Liver (tissue), 9 donors: ENCODE results near the gene FBN1. TPM values are rescaled to one million over a fixed set of nuclear protein-coding genes. Genes with fewer than 3 reads are reported as not detected.

Experiments used
- DNase-seq: peaks from one replicate; pipeline ENCODE4 v3.0.0-alpha.2; 2017; ENCODE audit warnings: low spot score
- H3K27ac ChIP-seq, 2 donors: one replicate each; pipeline ENCODE4 v1.7.0; 2013; ENCODE audit warnings: inconsistent platforms in 2 of 2, low read length in 2 of 2, control low read depth in 1 of 2, low read depth in 1 of 2, mild to moderate bottlenecking in 1 of 2
- H3K27me3 ChIP-seq, 4 donors: one replicate each; pipeline versions ENCODE4 v1.6.1 to v1.7.0; 2013; ENCODE audit warnings: low read length in 3 of 4, inconsistent platforms in 1 of 4, mild to moderate bottlenecking in 1 of 4, moderate library complexity in 1 of 4; ENCODE audit not compliant: control insufficient read depth in 4 of 4, insufficient read depth in 4 of 4
- H3K36me3 ChIP-seq, 4 donors: one replicate each; pipeline versions ENCODE4 v1.6.1 to v1.7.0; 2013; ENCODE audit warnings: low read length in 3 of 4, mild to moderate bottlenecking in 3 of 4, low read depth in 1 of 4, moderate library complexity in 1 of 4; ENCODE audit not compliant: control insufficient read depth in 4 of 4, insufficient read depth in 3 of 4
- H3K4me1 ChIP-seq, 4 donors: one replicate each; pipeline versions ENCODE4 v1.6.1 to v1.7.0; 2013; ENCODE audit warnings: low read length in 3 of 4, mild to moderate bottlenecking in 3 of 4, moderate library complexity in 1 of 4; ENCODE audit not compliant: control insufficient read depth in 4 of 4, insufficient read depth in 4 of 4
- H3K4me3 ChIP-seq, 3 donors: one replicate each; pipeline versions ENCODE4 v1.6.1 to v1.7.0; 2013; ENCODE audit warnings: low read length in 3 of 3, control low read depth in 1 of 3, low read depth in 1 of 3, mild to moderate bottlenecking in 1 of 3
- H3K9ac ChIP-seq, 2 donors: one replicate each; pipeline ENCODE4 v1.7.0; 2013; ENCODE audit warnings: low read length in 2 of 2, mild to moderate bottlenecking in 2 of 2, moderate library complexity in 2 of 2, control low read depth in 1 of 2, low read depth in 1 of 2
- H3K9me3 ChIP-seq, 4 donors: one replicate each; pipeline versions ENCODE4 v1.6.1 to v1.7.0; 2013; ENCODE audit warnings: low read length in 3 of 4; ENCODE audit not compliant: control insufficient read depth in 4 of 4
- EGR1 ChIP-seq, 2 donors: IDR thresholded peaks; 2 replicates each; pipeline ENCODE4 v1.6.1; 2016 to 2018; ENCODE audit warnings: antibody characterized with exemption in 2 of 2, low read depth in 2 of 2
- FOXA1 ChIP-seq: IDR thresholded peaks from 2 replicates; pipeline ENCODE4 v1.6.1; 2016; ENCODE audit warnings: antibody characterized with exemption
- HNF4A ChIP-seq, 2 donors: conservative IDR thresholded peaks; 2 replicates each; pipeline ENCODE4 v1.6.1; 2016; ENCODE audit warnings: antibody characterized with exemption in 2 of 2, mild to moderate bottlenecking in 2 of 2
- HNF4G ChIP-seq: IDR thresholded peaks from 2 replicates; pipeline ENCODE4 v1.6.1; 2016; ENCODE audit warnings: antibody characterized with exemption
- JUND ChIP-seq, 2 donors: IDR thresholded peaks; 2 replicates each; pipeline ENCODE4 v1.6.1; 2016; ENCODE audit warnings: antibody characterized with exemption in 2 of 2
- NR2F2 ChIP-seq: IDR thresholded peaks from 2 replicates; pipeline ENCODE4 v1.6.1; 2016; ENCODE audit warnings: antibody characterized with exemption
- RAD21 ChIP-seq, 2 donors: IDR thresholded peaks; 2 replicates each; pipeline ENCODE4 v1.6.1; 2016; ENCODE audit warnings: antibody characterized with exemption in 2 of 2, mild to moderate bottlenecking in 2 of 2
- RXRA ChIP-seq, 2 donors: IDR thresholded peaks; 2 replicates each; pipeline ENCODE4 v1.6.1; 2017 to 2018; ENCODE audit warnings: antibody characterized with exemption in 2 of 2, mild to moderate bottlenecking in 1 of 2
- SP1 ChIP-seq: IDR thresholded peaks from 2 replicates; pipeline ENCODE4 v1.6.1; 2018; ENCODE audit warnings: antibody characterized with exemption, mild to moderate bottlenecking
- TAF1 ChIP-seq: conservative IDR thresholded peaks from 2 replicates; pipeline ENCODE4 v1.6.1; 2016; ENCODE audit warnings: antibody characterized with exemption, mild to moderate bottlenecking
- YY1 ChIP-seq: IDR thresholded peaks from 2 replicates; pipeline ENCODE4 v1.6.1; 2016; ENCODE audit warnings: antibody characterized with exemption, mild to moderate bottlenecking
- WGBS: extraction: QIAGEN DNeasy Blood & Tissue Kit; methylation state at CpG from one replicate; pipeline ENCODE4 v1.1.7; 2013; 5-methylcytosine and 5-hydroxymethylcytosine counted together
- polyA plus RNA-seq, 2 donors: library from polyadenylated mRNA; stranded (reverse) in 1 of 2; unstranded in 1 of 2; fragments of 200-250 nt in 1 of 2; fragments of >200 nt in 1 of 2; fragmentation: Nextera tagmentation in 1 of 2; extraction: Ambion mirVana in 1 of 2; gene quantifications; one replicate each; pipeline versions ENCODE4 v1.2.1 to v1.2.3, GENCODE V29; 2013 to 2015
- total RNA-seq, 2 donors: library from RNA; depleted of rRNA; stranded (reverse); fragments of >200 nt; gene quantifications; one replicate each; pipeline ENCODE4 v1.2.3, GENCODE V29; 2014
- TF ChIP-seq, protein P1 (sequence below): IDR thresholded peaks from 2 replicates; pipeline ENCODE4 v1.6.1; 2016; ENCODE audit warnings: antibody characterized with exemption
- TF ChIP-seq, protein P2 (sequence below): IDR thresholded peaks from 2 replicates; pipeline ENCODE4 v1.6.1; 2016; ENCODE audit warnings: antibody characterized with exemption
- TF ChIP-seq, protein P3 (sequence below): fragments of 150-350 bp; IDR thresholded peaks from 2 replicates; pipeline ENCODE4 v1.5.1; 2017; ENCODE audit warnings: improper control_type of control experiment, low read depth, low read length; ENCODE audit not compliant: missing input control
- donor health status: healthy.
- donor health status: healthy.
- donor health status: healthy.
- donor health status: healthy.
- donor health status: healthy.

Gene FBN1
- total and polyA plus RNA-seq, 4 donors, result 1.3 to 20.1 (median 12.4) TPM

DNA sequence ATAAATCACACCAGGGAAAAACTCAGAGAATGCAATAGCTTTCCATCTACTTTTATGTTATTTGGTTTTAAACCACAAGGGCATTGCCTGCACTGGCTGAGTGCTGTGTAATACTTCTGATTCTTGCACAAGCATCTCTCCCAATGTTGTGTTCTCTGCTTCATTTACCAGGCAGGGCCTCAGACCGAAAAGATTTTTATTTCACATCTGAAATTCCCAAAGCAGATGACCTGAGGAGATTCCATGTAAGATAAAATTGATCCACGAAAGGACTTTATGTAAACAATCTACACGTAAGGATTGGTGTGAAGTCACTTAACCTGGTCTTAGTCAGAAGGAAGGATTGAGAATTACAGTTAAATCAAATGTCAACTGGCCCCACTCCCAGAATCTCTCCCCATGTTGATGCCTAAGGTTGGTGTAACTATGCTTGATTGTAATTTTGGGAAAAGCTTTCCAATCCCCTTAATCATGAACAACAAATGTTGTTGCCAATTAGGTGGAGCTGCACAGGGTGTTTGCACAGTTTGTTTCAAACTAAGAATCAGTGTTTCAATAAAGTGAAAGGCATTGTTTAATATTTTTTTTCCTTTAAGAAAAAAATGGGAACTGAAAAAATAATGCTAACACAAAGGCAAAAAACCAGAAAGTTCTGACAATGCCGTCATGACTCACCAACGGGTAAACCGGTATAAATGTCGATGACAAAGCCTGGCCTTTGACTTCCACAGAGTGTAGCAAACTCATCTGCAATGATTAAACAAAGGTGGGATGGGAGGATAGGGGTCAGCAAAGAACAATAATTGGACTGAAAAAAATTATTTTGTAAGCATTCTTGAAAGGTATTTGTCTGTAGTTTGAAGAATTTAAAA is 185.7 kb downstream of the FBN1 start (continued):
- TF ChIP-seq TAF1 (no peak), YY1 (no peak), EGR1 (IDR thresholded peaks at IDR 0.05; ENCODE audit: low read depth in 2 of 2) (no peak), JUND (IDR thresholded peaks at IDR 0.05) (no peak)

DNA sequence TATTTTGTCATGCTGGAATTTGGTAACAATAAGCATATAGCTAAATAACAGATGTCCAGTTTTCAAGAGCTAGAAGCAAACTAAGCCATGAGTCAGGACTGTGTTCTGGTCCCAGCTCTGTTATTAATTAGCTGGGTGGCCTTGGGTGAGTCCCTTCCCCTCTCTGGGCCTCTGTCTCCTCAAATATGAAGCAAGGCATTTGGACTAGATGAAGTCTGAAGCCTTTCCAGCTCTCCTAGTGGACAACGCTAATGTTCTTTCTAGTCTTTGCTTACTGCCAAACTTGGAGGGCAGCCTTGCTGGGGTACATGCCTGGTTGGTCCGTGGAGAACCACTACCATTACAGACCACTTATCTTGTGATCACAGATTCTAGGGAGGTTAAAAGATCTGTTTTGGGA is 186.6 kb downstream of the FBN1 start:
- TF ChIP-seq HNF4G (no peak), SP1 (no peak), HNF4A (conservative IDR thresholded peaks at IDR 0.05) (no peak), EGR1 (IDR thresholded peaks at IDR 0.05; ENCODE audit: low read depth in 2 of 2) (no peak), RAD21 (IDR thresholded peaks at IDR 0.05) (no peak), YY1 (no peak), RXRA (IDR thresholded peaks at IDR 0.05) (no peak), FOXA1 (no peak)
- TF ChIP-seq, protein P1, sequence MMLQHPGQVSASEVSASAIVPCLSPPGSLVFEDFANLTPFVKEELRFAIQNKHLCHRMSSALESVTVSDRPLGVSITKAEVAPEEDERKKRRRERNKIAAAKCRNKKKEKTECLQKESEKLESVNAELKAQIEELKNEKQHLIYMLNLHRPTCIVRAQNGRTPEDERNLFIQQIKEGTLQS, result no peak
- TF ChIP-seq, protein P2, sequence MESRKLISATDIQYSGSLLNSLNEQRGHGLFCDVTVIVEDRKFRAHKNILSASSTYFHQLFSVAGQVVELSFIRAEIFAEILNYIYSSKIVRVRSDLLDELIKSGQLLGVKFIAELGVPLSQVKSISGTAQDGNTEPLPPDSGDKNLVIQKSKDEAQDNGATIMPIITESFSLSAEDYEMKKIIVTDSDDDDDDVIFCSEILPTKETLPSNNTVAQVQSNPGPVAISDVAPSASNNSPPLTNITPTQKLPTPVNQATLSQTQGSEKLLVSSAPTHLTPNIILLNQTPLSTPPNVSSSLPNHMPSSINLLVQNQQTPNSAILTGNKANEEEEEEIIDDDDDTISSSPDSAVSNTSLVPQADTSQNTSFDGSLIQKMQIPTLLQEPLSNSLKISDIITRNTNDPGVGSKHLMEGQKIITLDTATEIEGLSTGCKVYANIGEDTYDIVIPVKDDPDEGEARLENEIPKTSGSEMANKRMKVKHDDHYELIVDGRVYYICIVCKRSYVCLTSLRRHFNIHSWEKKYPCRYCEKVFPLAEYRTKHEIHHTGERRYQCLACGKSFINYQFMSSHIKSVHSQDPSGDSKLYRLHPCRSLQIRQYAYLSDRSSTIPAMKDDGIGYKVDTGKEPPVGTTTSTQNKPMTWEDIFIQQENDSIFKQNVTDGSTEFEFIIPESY, result no peak
- TF ChIP-seq, protein P3, sequence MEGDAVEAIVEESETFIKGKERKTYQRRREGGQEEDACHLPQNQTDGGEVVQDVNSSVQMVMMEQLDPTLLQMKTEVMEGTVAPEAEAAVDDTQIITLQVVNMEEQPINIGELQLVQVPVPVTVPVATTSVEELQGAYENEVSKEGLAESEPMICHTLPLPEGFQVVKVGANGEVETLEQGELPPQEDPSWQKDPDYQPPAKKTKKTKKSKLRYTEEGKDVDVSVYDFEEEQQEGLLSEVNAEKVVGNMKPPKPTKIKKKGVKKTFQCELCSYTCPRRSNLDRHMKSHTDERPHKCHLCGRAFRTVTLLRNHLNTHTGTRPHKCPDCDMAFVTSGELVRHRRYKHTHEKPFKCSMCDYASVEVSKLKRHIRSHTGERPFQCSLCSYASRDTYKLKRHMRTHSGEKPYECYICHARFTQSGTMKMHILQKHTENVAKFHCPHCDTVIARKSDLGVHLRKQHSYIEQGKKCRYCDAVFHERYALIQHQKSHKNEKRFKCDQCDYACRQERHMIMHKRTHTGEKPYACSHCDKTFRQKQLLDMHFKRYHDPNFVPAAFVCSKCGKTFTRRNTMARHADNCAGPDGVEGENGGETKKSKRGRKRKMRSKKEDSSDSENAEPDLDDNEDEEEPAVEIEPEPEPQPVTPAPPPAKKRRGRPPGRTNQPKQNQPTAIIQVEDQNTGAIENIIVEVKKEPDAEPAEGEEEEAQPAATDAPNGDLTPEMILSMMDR, result no peak
- Histone ChIP-seq H3K27ac (no peak overlapping the region), H3K36me3 (no peaks in the 10 kb centered on the region), H3K9me3 (no peaks in the 10 kb centered on the region), H3K9ac (no peak overlapping the region), H3K27me3 (no peaks in the 10 kb centered on the region), H3K4me1 (no peaks in the 10 kb centered on the region), H3K4me3 (no peak overlapping the region)
- 86% methylated on average over 2 of the region's 2 CpGs for WGBS
- DNase-seq, result no peak

DNA sequence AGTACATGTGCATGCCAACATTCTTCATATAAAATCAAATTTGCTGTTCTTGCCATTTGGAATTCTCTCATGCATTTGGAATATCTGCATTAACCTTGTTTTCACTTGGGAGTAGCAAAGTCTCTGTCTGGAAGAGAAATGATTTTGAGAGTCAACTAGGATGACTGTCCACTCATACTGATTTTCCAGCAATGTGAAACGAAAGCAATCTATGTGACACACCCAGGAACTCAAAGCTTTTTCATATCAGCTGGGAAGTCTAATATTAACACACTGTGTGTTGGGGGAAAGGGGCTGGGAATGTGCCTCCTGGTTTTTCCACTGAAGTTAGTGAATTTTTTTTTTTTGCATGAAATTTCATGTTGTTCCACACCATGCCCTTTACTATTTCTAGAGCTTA is 189.4 kb downstream of the FBN1 start:
- Histone ChIP-seq H3K4me1 (no peaks in the 10 kb centered on the region), H3K9me3 (no peaks in the 10 kb centered on the region), H3K36me3 (no peaks in the 10 kb centered on the region), H3K9ac (no peak overlapping the region), H3K4me3 (no peak overlapping the region), H3K27ac (no peak overlapping the region), H3K27me3 (no peaks in the 10 kb centered on the region)
- 75% methylated on average over 1 of the region's 1 CpG for WGBS
- no peak for DNase-seq
- TF ChIP-seq RXRA (IDR thresholded peaks at IDR 0.05) (no peak), HNF4G (no peak), NR2F2 (no peak), EGR1 (IDR thresholded peaks at IDR 0.05; ENCODE audit: low read depth in 2 of 2) (no peak)
- TF ChIP-seq, protein P1, result no peak
- TF ChIP-seq, protein P3, result no peak
- TF ChIP-seq, protein P2, result no peak
